Natural killer cell (primary cell): ENCODE measurements around the gene SPATA31D4. TPM values are rescaled to one million over a fixed set of nuclear protein-coding genes. Genes with fewer than 3 reads are reported as not detected.

Experiments used
- ATAC-seq, 3 donors: fragments of 150-1000 bp in 2 of 3; fragments of 200-7000 bp in 1 of 3; cut with Tn5 transposase; 1 replicate in 1 of 3; 2 replicates in 2 of 3; pipeline ENCODE4 v1.10.0; 2021; ENCODE audit warnings: mild to moderate bottlenecking in 2 of 3, moderate library complexity in 2 of 3
- DNase-seq, 2 donors: peaks; one replicate each; pipeline versions ENCODE4 v3.0.0 to v3.0.0-alpha.2; 2013 to 2021; ENCODE audit warnings: mixed read lengths in 1 of 2
- H3K27ac ChIP-seq: one replicate; pipeline ENCODE4 v1.5.1; 2013; ENCODE audit warnings: mild to moderate bottlenecking, low read length
- H3K27me3 ChIP-seq: one replicate; pipeline ENCODE4 v1.6.1; 2013; ENCODE audit warnings: low read length; ENCODE audit not compliant: control insufficient read depth, insufficient read depth
- H3K36me3 ChIP-seq: one replicate; pipeline ENCODE4 v1.6.1; 2013; ENCODE audit warnings: low read length; ENCODE audit not compliant: control insufficient read depth, insufficient read depth
- H3K4me1 ChIP-seq: one replicate; pipeline ENCODE4 v1.6.1; 2013; ENCODE audit warnings: low read length; ENCODE audit not compliant: control insufficient read depth, insufficient read depth
- H3K4me3 ChIP-seq: one replicate; pipeline ENCODE4 v1.5.1; 2013; ENCODE audit warnings: low read length
- H3K9me3 ChIP-seq: one replicate; pipeline ENCODE4 v1.6.1; 2013; ENCODE audit warnings: low read length; ENCODE audit not compliant: control insufficient read depth, insufficient read depth
- H3K27ac Mint-ChIP-seq, 2 donors: one replicate each; pipeline ENCODE4 v1.8.0; 2022; ENCODE audit warnings: mild to moderate bottlenecking in 2 of 2, mixed read lengths in 2 of 2, moderate library complexity in 1 of 2
- H3K27me3 Mint-ChIP-seq, 2 donors: one replicate each; pipeline ENCODE4 v1.8.0; 2022; ENCODE audit warnings: low read depth in 2 of 2, mixed read lengths in 2 of 2
- H3K36me3 Mint-ChIP-seq: one replicate; pipeline ENCODE4 v1.8.0; 2022; ENCODE audit warnings: mixed read lengths
- H3K4me1 Mint-ChIP-seq, 2 donors: one replicate each; pipeline ENCODE4 v1.8.0; 2022; ENCODE audit warnings: mixed read lengths in 2 of 2
- H3K4me3 Mint-ChIP-seq: one replicate; pipeline ENCODE4 v1.8.0; 2022; ENCODE audit warnings: mild to moderate bottlenecking, moderate library complexity, mixed read lengths
- H3K9me3 Mint-ChIP-seq, 2 donors: one replicate each; pipeline ENCODE4 v1.8.0; 2022; ENCODE audit warnings: mixed read lengths in 2 of 2
- CTCF ChIP-seq: fragments of 200-600 bp; IDR thresholded peaks from one replicate; pipeline ENCODE4 v1.8.0; 2022; ENCODE audit warnings: antibody characterized with exemption
- WGBS: methylation state at CpG from one replicate; pipeline ENCODE4 v1.1.7; 2013; ENCODE audit warnings: missing lambda C conversion rate; ENCODE audit not compliant: insufficient coverage; 5-methylcytosine and 5-hydroxymethylcytosine counted together
- intact Hi-C: fragments of 100-400 bp; cut with micrococcal nuclease; formaldehyde crosslinking; loops from one replicate; pipeline ENCODE4 v1.14.2; 2022
- total RNA-seq, 4 donors: library from RNA; stranded (reverse); fragments of 120-200 nt in 1 of 4; gene quantifications; one replicate each; pipeline versions ENCODE4 v1.2.3 to v1.2.4, GENCODE V29; 2013 to 2022

The SPATA31D4 gene
- total RNA-seq, 3 donors from 2014 or later (not counting 1 experiment from before 2014, with no cell fraction given), result not detected

GRCh38 chr9:81902626-81903025 is 25.6 kb upstream of the SPATA31D4 start:
- Mint-ChIP-seq H3K36me3 (no peaks in the 10 kb centered on the region), H3K4me1 (no peaks in the 10 kb centered on the region), H3K27ac (no peak overlapping the region), H3K27me3 (no peaks in the 10 kb centered on the region), H3K4me3 (no peak overlapping the region), H3K9me3 (no peaks in the 10 kb centered on the region)
- 100% methylated on average over 2 of the region's 3 CpGs for WGBS
- Histone ChIP-seq H3K4me1 (no peaks in the 10 kb centered on the region), H3K4me3 (no peak overlapping the region), H3K27me3 (no peaks in the 10 kb centered on the region), H3K9me3 (no peaks in the 10 kb centered on the region), H3K27ac (no peak overlapping the region), H3K36me3 (no peaks in the 10 kb centered on the region)
- DNase-seq (no peak), ATAC-seq (no peak)
- no peak for TF ChIP-seq CTCF
- intact Hi-C loops, result no loop called here

GRCh38 chr9:81906671-81907070 is 21.6 kb upstream of the SPATA31D4 start:
- no peaks in the 10 kb centered on the region for H3K36me3 Mint-ChIP-seq
- ATAC-seq, result no peak

GRCh38 chr9:81912135-81912534 is 16.1 kb upstream of the SPATA31D4 start:
- no peaks in the 10 kb centered on the region for H3K27me3 ChIP-seq

More at GRCh38 chr9:81906671-81907070, 21.6 kb upstream of the SPATA31D4 start:
- TF ChIP-seq CTCF, result no peak
- no peak overlapping the region for H3K27ac ChIP-seq
- H3K36me3 ChIP-seq, result no peaks in the 10 kb centered on the region
- intact Hi-C loops, result no loop called here
- no peak overlapping the region for H3K4me3 ChIP-seq
- WGBS, result 69% methylated on average over 2 of the region's 3 CpGs
- no peaks in the 10 kb centered on the region for H3K9me3 Mint-ChIP-seq
- DNase-seq, result no peak
- H3K27ac Mint-ChIP-seq, result no peak overlapping the region
- no peaks in the 10 kb centered on the region for H3K27me3 ChIP-seq
- H3K4me3 Mint-ChIP-seq, result no peak overlapping the region
- H3K4me1 ChIP-seq, result no peaks in the 10 kb centered on the region
- no peaks in the 10 kb centered on the region for H3K4me1 Mint-ChIP-seq
- H3K9me3 ChIP-seq, result no peaks in the 10 kb centered on the region
- H3K27me3 Mint-ChIP-seq, result no peaks in the 10 kb centered on the region

More at GRCh38 chr9:81912135-81912534, 16.1 kb upstream of the SPATA31D4 start:
- Mint-ChIP-seq H3K27ac (no peak overlapping the region), H3K4me1 (no peaks in the 10 kb centered on the region), H3K4me3 (no peak overlapping the region), H3K9me3 (no peaks in the 10 kb centered on the region), H3K27me3 (peaks cover 0 to 7% of the 10 kb centered on the region in 2 donors), H3K36me3 (no peaks in the 10 kb centered on the region)
- H3K36me3 ChIP-seq, result no peaks in the 10 kb centered on the region
- intact Hi-C loops, result no loop called here
- ATAC-seq (no peak), DNase-seq (no peak)
- no peaks in the 10 kb centered on the region for H3K4me1 ChIP-seq
- H3K4me3 ChIP-seq, result no peak overlapping the region
- H3K9me3 ChIP-seq, result no peaks in the 10 kb centered on the region
- no peak for TF ChIP-seq CTCF
- no peak overlapping the region for H3K27ac ChIP-seq
- WGBS, result 100% methylated on average over 3 of the region's 6 CpGs
